Panc1 (cell line): ENCODE results near the gene ARHGEF40. TPM values are rescaled to one million over a fixed set of nuclear protein-coding genes. Genes with fewer than 3 reads are reported as not detected.

Source experiments
- ATAC-seq: fragments of 200-7000 bp; cut with Tn5 transposase; 2 replicates; pipeline ENCODE4 v1.9.1; 2020; ENCODE audit warnings: mild to moderate bottlenecking, moderate library complexity
- BruUV-seq: library from RNA; stranded (reverse); fragments of 400-500 nt; replicated peaks from 2 replicates; lab custom pipeline; 2021; lab: Mats Ljungman, UMichigan
- CTCF ChIA-PET: fragments of 300-600 bp; sonication (Branson Sonifier 250); formaldehyde crosslinking; loops from one replicate; lab custom pipeline; 2022; ENCODE audit warnings: antibody characterized with exemption; lab: Charles Lee
- POLR2A ChIA-PET: fragments of 300-600 bp; sonication (Branson Sonifier 250); formaldehyde crosslinking; loops from one replicate; lab custom pipeline; 2022; ENCODE audit warnings: antibody characterized with exemption; lab: Charles Lee
- DNase-seq: peaks from one replicate; pipeline ENCODE4 v3.0.0-alpha.2; 2010; ENCODE audit warnings: low read depth, low spot score
- H3K27ac ChIP-seq: 2 replicates; pipeline ENCODE4 v1.5.1; 2011; ENCODE audit warnings: mild to moderate bottlenecking, low read length, inconsistent platforms
- H3K27me3 ChIP-seq: fragments of 200-500 bp; sonication (Bioruptor generic); 2 replicates; pipeline ENCODE4 v1.6.0; 2014; ENCODE audit warnings: low read length, inconsistent platforms; ENCODE audit not compliant: control insufficient read depth, insufficient read depth
- H3K36me3 ChIP-seq: fragments of 200-500 bp; sonication (Bioruptor generic); 2 replicates; pipeline ENCODE4 v1.5.1; 2014; ENCODE audit warnings: inconsistent platforms, mild to moderate bottlenecking, low read length, moderate library complexity; ENCODE audit not compliant: control insufficient read depth, insufficient read depth
- H3K4me1 ChIP-seq: 2 replicates; pipeline ENCODE4 v1.5.1; 2011; ENCODE audit warnings: inconsistent platforms, mild to moderate bottlenecking, low read length, moderate library complexity; ENCODE audit not compliant: control insufficient read depth, insufficient read depth
- H3K4me3 ChIP-seq, 2 experiments: 2 replicates each; pipeline ENCODE4 v1.5.1; 2011 to 2012; ENCODE audit warnings: low read depth in 2 of 2, low read length in 2 of 2, mild to moderate bottlenecking in 2 of 2, inconsistent platforms in 1 of 2, moderate library complexity in 1 of 2
- H3K9me3 ChIP-seq: fragments of 200-500 bp; sonication (Bioruptor generic); 2 replicates; pipeline ENCODE4 v1.5.1; 2014; ENCODE audit warnings: low read depth, mild to moderate bottlenecking, inconsistent platforms, low read length, moderate library complexity; ENCODE audit not compliant: control insufficient read depth, insufficient read depth
- CTCF ChIP-seq: fragments of 450-650 bp; IDR thresholded peaks from 2 replicates; pipeline ENCODE4 v1.5.1; 2017; ENCODE audit warnings: mild to moderate bottlenecking
- POLR2AphosphoS5 ChIP-seq: IDR thresholded peaks from 2 replicates; pipeline ENCODE4 v1.6.1; 2012; ENCODE audit warnings: mild to moderate bottlenecking, low read depth, low read length, moderate library complexity
- REST ChIP-seq, 2 experiments: IDR thresholded peaks; 2 replicates each; pipeline ENCODE4 v1.6.1; 2011 to 2012; ENCODE audit warnings: low read depth in 2 of 2, control low read depth in 1 of 2, low read length in 1 of 2, mild to moderate bottlenecking in 1 of 2, moderate library complexity in 1 of 2; ENCODE audit not compliant: insufficient read depth in 1 of 2
- SIN3A ChIP-seq: IDR thresholded peaks from 2 replicates; pipeline ENCODE4 v1.6.1; 2012; ENCODE audit warnings: low read depth, mild to moderate bottlenecking, low read length, moderate library complexity, borderline replicate concordance; ENCODE audit not compliant: insufficient read depth
- TCF7L2 ChIP-seq: IDR thresholded peaks from 2 replicates; pipeline ENCODE4 v1.6.1; 2011; ENCODE audit warnings: mild to moderate bottlenecking, low read depth, low read length, inconsistent platforms
- in situ Hi-C: cut with HindIII; loops from 2 replicates; pipeline ENCODE4 v1.10.0; 2016; ENCODE audit warnings: low sequenced_read_pairs, low pct_unique_long_range_greater_than_20kb
- intact Hi-C: fragments of 100-400 bp; cut with micrococcal nuclease; formaldehyde crosslinking; loops from one replicate; pipeline ENCODE4 v1.10.0; 2022; ENCODE audit not compliant: unreplicated experiment
- total RNA-seq: library from RNA; stranded (reverse); gene quantifications from one replicate; pipeline ENCODE4 v1.2.1, GENCODE V29; 2021; ENCODE audit not compliant: unreplicated experiment

The ARHGEF40 gene
- total RNA-seq, 1 experiment from 2014 or later: 11.1 TPM

DNA sequence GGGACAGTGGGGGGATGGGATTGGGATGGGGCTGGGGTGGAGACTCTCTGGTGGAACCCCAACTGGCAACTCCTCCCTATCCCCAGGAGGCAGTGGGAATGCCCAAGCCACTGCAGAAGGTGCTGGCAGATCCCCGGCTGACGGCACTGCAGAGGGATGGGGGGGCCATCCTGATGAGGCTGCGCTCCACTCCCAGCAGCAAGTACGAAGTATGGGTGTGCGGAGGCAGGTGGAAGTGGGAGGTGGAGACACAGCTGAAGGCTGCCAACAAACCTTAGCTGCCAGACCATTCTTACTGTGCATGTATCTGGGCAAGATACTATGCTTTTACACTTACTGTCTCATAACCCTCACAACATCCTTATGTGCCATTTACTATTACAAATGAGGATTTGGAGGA is 8.2 kb downstream of the ARHGEF40 start:
- intact Hi-C loops: no loop called here
- no TSS peak for BruUV-seq
- in situ Hi-C loops: no loop called here
- H3K4me3 ChIP-seq: no peak overlapping the region
- no peak for ATAC-seq
- H3K9me3 ChIP-seq: no peaks in the 10 kb centered on the region
- no peaks in the 10 kb centered on the region for H3K36me3 ChIP-seq
- TF ChIP-seq SIN3A (no peak), CTCF (no peak), POLR2AphosphoS5 (no peak), REST (IDR thresholded peaks at IDR 0.05; ENCODE audit: insufficient read depth in 1 of 2, low read depth in 2 of 2, low read length in 1 of 2) (no peak), TCF7L2 (no peak)
- no peak for DNase-seq
- CTCF ChIA-PET: no interaction called here
- H3K27ac ChIP-seq: no peak overlapping the region
- H3K4me1 ChIP-seq: no peaks in the 10 kb centered on the region
- POLR2A ChIA-PET: no interaction called here
- H3K27me3 ChIP-seq: no peaks in the 10 kb centered on the region

DNA sequence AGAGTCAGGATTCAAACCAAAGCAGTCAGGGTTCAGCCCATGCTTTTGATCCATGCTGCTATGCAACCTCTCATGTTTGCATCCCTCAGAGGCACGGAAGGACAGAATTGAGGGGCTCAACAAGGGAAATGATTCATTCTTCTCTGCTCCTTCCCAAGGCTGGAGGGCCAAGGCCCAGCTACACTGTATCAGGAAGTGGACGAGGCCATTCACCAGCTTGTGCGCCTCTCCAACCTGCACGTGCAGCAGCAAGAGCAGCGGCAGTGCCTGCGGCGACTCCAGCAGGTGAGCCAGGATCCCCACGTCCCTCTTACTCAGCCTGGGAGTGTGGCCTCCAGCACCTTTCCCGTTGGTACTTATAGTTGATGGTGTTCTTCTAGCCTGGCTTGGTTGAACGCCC is 8.6 kb downstream of the ARHGEF40 start:
- DNase-seq (no peak), ATAC-seq (no peak)
- ChIA-PET POLR2A (no interaction called here), CTCF (interaction anchor here (0.8 kb wide), 1 partner anchor 64 kb away, joined by 3 read pairs; no protein-coding TSS in a partner anchor)
- in situ Hi-C loops (no loop called here), intact Hi-C loops (no loop called here)
- H3K36me3 ChIP-seq: no peaks in the 10 kb centered on the region
- no peaks in the 10 kb centered on the region for H3K27me3 ChIP-seq
- H3K27ac ChIP-seq: no peak overlapping the region
- H3K9me3 ChIP-seq: no peaks in the 10 kb centered on the region
- BruUV-seq: no TSS peak
- no peak for TF ChIP-seq SIN3A
- no peak for TF ChIP-seq REST (IDR thresholded peaks at IDR 0.05; ENCODE audit: insufficient read depth in 1 of 2, low read depth in 2 of 2, low read length in 1 of 2)
- TF ChIP-seq CTCF: no peak
- TF ChIP-seq TCF7L2: no peak
- no peak for TF ChIP-seq POLR2AphosphoS5
- no peaks in the 10 kb centered on the region for H3K4me1 ChIP-seq
- no peak overlapping the region for H3K4me3 ChIP-seq
